Measurements from ENCODE around the gene SLC6A18.

- TF ChIP-seq CTCF (IDR thresholded peaks at IDR 0.05; ENCODE audit: low read depth, low read length) (no peak), EZH2phosphoT487 (IDR thresholded peaks at IDR 0.05; ENCODE audit: low read depth) (no peak)
These were observed 19.7 kb upstream of the SLC6A18 start for GRCh38 chr5:1205255-1206180.

Data from OCI-LY3 (cell line).